ENCODE data around the gene DPEP1. TPM values are rescaled to one million over a fixed set of nuclear protein-coding genes. Genes with fewer than 3 reads are reported as not detected.

The DPEP1 gene
- total and polyA plus RNA-seq, 4 donors: 0.26 to 8.9 (median 0.95) TPM

GRCh38 chr16:89606006-89606405, 7.4 kb upstream of the DPEP1 start:
- Histone ChIP-seq H3K27ac (ENCODE audit: low read depth in 1 of 2, low read length in 1 of 2) (no peak overlapping the region), H3K9ac (ENCODE audit: insufficient read depth in 1 of 2, low read length in 2 of 2) (no peak overlapping the region), H3K36me3 (ENCODE audit: control insufficient read depth in 4 of 4, insufficient read depth in 4 of 4, low read length in 4 of 4) (no peaks in the 10 kb centered on the region), H3K4me1 (ENCODE audit: control insufficient read depth in 5 of 5, insufficient read depth in 5 of 5, low read length in 5 of 5) (peaks cover 0 to 9% (median 3%) of the 10 kb centered on the region in 5 donors), H3K27me3 (ENCODE audit: control insufficient read depth in 3 of 3, insufficient read depth in 3 of 3, low read length in 2 of 3) (peaks cover 0 to 8% (median 2%) of the 10 kb centered on the region in 3 donors), H3K4me3 (no peak overlapping the region), H3K9me3 (ENCODE audit: control insufficient read depth in 4 of 4, insufficient read depth in 3 of 4, low read length in 3 of 4) (no peaks in the 10 kb centered on the region)
- TF ChIP-seq, protein P1, sequence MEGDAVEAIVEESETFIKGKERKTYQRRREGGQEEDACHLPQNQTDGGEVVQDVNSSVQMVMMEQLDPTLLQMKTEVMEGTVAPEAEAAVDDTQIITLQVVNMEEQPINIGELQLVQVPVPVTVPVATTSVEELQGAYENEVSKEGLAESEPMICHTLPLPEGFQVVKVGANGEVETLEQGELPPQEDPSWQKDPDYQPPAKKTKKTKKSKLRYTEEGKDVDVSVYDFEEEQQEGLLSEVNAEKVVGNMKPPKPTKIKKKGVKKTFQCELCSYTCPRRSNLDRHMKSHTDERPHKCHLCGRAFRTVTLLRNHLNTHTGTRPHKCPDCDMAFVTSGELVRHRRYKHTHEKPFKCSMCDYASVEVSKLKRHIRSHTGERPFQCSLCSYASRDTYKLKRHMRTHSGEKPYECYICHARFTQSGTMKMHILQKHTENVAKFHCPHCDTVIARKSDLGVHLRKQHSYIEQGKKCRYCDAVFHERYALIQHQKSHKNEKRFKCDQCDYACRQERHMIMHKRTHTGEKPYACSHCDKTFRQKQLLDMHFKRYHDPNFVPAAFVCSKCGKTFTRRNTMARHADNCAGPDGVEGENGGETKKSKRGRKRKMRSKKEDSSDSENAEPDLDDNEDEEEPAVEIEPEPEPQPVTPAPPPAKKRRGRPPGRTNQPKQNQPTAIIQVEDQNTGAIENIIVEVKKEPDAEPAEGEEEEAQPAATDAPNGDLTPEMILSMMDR (IDR thresholded peaks at IDR 0.05; ENCODE audit: control extremely low read depth, extremely low read depth): no peak
- WGBS, 2 donors: 88 to 95% methylated on average over 9 of the region's 9 CpGs
- no peak for DNase-seq
- no peak for ATAC-seq (ENCODE audit: insufficient read depth, low FRiP score)

DNA sequence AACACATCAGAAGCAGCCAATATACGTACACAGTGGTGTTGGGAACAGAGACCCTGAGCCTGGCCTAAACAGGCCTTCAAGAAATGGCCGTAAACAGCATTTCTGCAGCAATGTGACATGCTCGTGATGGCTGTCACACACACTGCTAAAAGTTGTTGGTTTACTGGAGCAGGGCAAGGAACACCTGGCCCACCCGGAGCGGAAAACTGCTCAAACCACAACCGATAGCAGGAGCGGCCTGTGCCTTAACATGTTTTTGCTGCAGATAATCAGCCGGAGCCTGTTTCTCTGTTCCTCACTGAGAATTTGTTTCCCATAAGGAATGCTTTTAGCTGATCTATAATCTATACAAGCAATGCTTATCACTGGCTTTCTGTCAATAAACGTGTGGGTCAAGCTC, 6.0 kb upstream of the DPEP1 start:
- H3K27ac ChIP-seq (ENCODE audit: low read depth in 1 of 2, low read length in 1 of 2): no peak overlapping the region
- no peak overlapping the region for H3K4me3 ChIP-seq
- DNase-seq: no peak
- TF ChIP-seq, protein P1 (IDR thresholded peaks at IDR 0.05; ENCODE audit: control extremely low read depth, extremely low read depth): no peak
- no peak overlapping the region for H3K9ac ChIP-seq (ENCODE audit: insufficient read depth in 1 of 2, low read length in 2 of 2)
- no peaks in the 10 kb centered on the region for H3K36me3 ChIP-seq (ENCODE audit: control insufficient read depth in 4 of 4, insufficient read depth in 4 of 4, low read length in 4 of 4)
- H3K9me3 ChIP-seq (ENCODE audit: control insufficient read depth in 4 of 4, insufficient read depth in 3 of 4, low read length in 3 of 4): no peaks in the 10 kb centered on the region
- 85 to 91% methylated on average over 9 of the region's 9 CpGs for WGBS, 2 donors
- no peak for ATAC-seq (ENCODE audit: insufficient read depth, low FRiP score)
- H3K27me3 ChIP-seq (ENCODE audit: control insufficient read depth in 3 of 3, insufficient read depth in 3 of 3, low read length in 2 of 3): peaks cover 0 to 8% (median 2%) of the 10 kb centered on the region in 3 donors
- peaks cover 0 to 7% (median 3%) of the 10 kb centered on the region in 5 donors for H3K4me1 ChIP-seq (ENCODE audit: control insufficient read depth in 5 of 5, insufficient read depth in 5 of 5, low read length in 5 of 5)

DNA sequence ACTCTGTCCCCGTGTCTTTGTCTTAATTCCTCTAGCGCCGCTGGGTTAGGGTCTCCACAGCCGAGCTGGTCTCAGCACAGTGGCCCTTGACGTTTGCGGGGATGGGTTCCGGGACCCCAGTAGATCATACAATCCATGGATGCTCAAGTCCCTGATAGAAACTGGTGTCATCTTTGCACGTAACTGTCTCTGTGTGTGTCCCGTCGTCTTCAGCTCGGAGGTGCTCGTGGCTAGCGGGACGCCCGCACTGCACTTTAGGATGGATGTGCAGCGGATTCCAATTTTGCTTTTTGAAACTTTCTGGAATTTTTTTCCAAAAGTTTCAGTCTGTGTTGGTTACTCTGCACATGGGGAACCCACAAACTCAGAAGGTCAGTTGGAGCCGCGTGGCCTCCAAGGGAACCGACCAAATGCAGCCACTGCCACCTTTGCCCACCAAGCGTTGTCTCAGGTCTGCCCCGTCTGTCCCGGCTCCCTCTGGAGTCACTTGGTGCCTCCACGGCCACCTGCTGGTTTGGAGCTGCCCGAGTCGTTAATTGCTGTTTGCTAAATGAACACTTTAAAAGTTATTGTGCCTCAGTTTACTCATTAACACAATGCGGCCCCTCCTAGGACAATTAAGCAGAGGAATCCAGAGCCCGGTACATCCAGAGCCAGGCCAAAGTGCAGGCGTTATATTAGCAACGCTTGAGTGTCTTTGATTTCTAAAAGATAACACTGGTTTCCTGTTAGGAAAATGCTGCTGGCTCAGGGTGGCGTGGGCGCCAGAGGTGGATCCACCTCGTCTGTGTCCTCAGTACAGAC, 5.3 kb upstream of the DPEP1 start:
- ATAC-seq (ENCODE audit: insufficient read depth, low FRiP score) (no peak), DNase-seq (no peak)
- Histone ChIP-seq H3K27me3 (ENCODE audit: control insufficient read depth in 3 of 3, insufficient read depth in 3 of 3, low read length in 2 of 3) (peaks cover 0 to under 1% (median 0%) of the 10 kb centered on the region in 3 donors), H3K4me1 (ENCODE audit: control insufficient read depth in 5 of 5, insufficient read depth in 5 of 5, low read length in 5 of 5) (peaks cover 0 to 4% (median 0%) of the 10 kb centered on the region in 5 donors), H3K36me3 (ENCODE audit: control insufficient read depth in 4 of 4, insufficient read depth in 4 of 4, low read length in 4 of 4) (no peaks in the 10 kb centered on the region), H3K4me3 (no peak overlapping the region), H3K9ac (ENCODE audit: insufficient read depth in 1 of 2, low read length in 2 of 2) (no peak overlapping the region), H3K9me3 (ENCODE audit: control insufficient read depth in 4 of 4, insufficient read depth in 3 of 4, low read length in 3 of 4) (no peaks in the 10 kb centered on the region), H3K27ac (ENCODE audit: low read depth in 1 of 2, low read length in 1 of 2) (no peak overlapping the region)
- WGBS, 2 donors: 77 to 84% methylated on average over 32 of the region's 32 CpGs
- TF ChIP-seq, protein P1 (IDR thresholded peaks at IDR 0.05; ENCODE audit: control extremely low read depth, extremely low read depth): no peak
